Tongue (tissue), 2 donors: Measurements from ENCODE around the gene ARHGAP5. TPM values are rescaled to one million over a fixed set of nuclear protein-coding genes. Genes with fewer than 3 reads are reported as not detected.
A peak's percentile ranks its signal among the peaks of the same experiment; 100 is the strongest.

ENCODE experiments used
- small RNA-seq: library from RNA; depleted of rRNA; stranded (forward); fragments of <200 nt; gene quantifications from one replicate; pipeline ENCODE3, GENCODE V24; 2014; ENCODE audit warnings: low replicate concordance
- total RNA-seq: library from RNA; depleted of rRNA; stranded (reverse); fragments of >200 nt; gene quantifications from one replicate; pipeline ENCODE4 v1.2.3, GENCODE V29; 2014

Gene ARHGAP5
- total RNA-seq, 1 donor from 2014 or later = 206 TPM

Small RNA genes lying within 50 kb of the gene (small RNA-seq; reads per million reads assigned to genes)
- gene RNU6-7 (0.32 reads per million, percentile 56 among the genes with 10 or more reads in this experiment), gene RNU6-8 (not detected)

Other genes starting within 250 kb of the ARHGAP5 start
- gene RNU6-7, start 124.7 kb downstream of the ARHGAP5 start, total RNA-seq = not detected
- gene RNU6-8, start 126.0 kb downstream of the ARHGAP5 start, total RNA-seq = not detected